ENCODE results near the gene CDK5RAP3. TPM values are rescaled to one million over a fixed set of nuclear protein-coding genes. Genes with fewer than 3 reads are reported as not detected.

The CDK5RAP3 gene
- total and polyA plus RNA-seq, 2 of the 13 experiments (the other 11 are each of a cell fraction or from before 2014, with no cell fraction given) = 128 to 154 TPM

- no peak for TF ChIP-seq CBX1 (IDR thresholded peaks at IDR 0.05; ENCODE audit: low read depth)
- no peak for TF ChIP-seq ZNF251 (CRISPR knock-in tag; IDR thresholded peaks at IDR 0.05)
- TF ChIP-seq ARHGAP35 (CRISPR knock-in tag; IDR thresholded peaks at IDR 0.05; ENCODE audit: borderline replicate concordance) = no peak
- TF ChIP-seq HIVEP1 (CRISPR knock-in tag; IDR thresholded peaks at IDR 0.05) = peak; percentile 44; the same call in 1 of the 2 replicates
- TF ChIP-seq MYC (CRISPR knock-in tag; IDR thresholded peaks at IDR 0.05; ENCODE audit: borderline replicate concordance) = no peak
- TF ChIP-seq ZFP91 (CRISPR knock-in tag; IDR thresholded peaks at IDR 0.05; ENCODE audit: borderline replicate concordance) = no peak
- no peak for TF ChIP-seq MBD4 (IDR thresholded peaks at IDR 0.05; ENCODE audit: borderline replicate concordance, low read length)
- no peak for TF ChIP-seq PRPF4 (IDR thresholded peaks at IDR 0.05; ENCODE audit: low read depth, low read length, poor library complexity, severe bottlenecking)
- no peak for TF ChIP-seq SALL1 (CRISPR knock-in tag; IDR thresholded peaks at IDR 0.05)
These were observed 55.1 kb downstream of the CDK5RAP3 start (continued) for GRCh38 chr17:48025904-48026501.
